ENCODE data around the gene TNFSF13B.

- TF ChIP-seq TBL1XR1 (IDR thresholded peaks at IDR 0.05; ENCODE audit: low read depth, low read length) (no peak), POLR2AphosphoS5 (IDR thresholded peaks at IDR 0.05; ENCODE audit: low read length) (no peak), JUND (IDR thresholded peaks at IDR 0.05; ENCODE audit: low read depth, low read length) (no peak), SMARCA5 (IDR thresholded peaks at IDR 0.05) (no peak), DPF2 (IDR thresholded peaks at IDR 0.05) (no peak), LARP7 (IDR thresholded peaks at IDR 0.05) (no peak), RELA (IDR thresholded peaks at IDR 0.05; ENCODE audit: borderline replicate concordance, partially characterized antibody) (no peak), MXI1 (IDR thresholded peaks at IDR 0.05; ENCODE audit: low read depth, low read length) (no peak), CTCF (IDR thresholded peaks at IDR 0.05 in 2 of 3, conservative IDR thresholded peaks at IDR 0.05 in 1 of 3; ENCODE audit: control insufficient read depth in 2 of 3, extremely low read depth in 1 of 3, insufficient read depth in 1 of 3, low read depth in 3 of 3, low read length in 3 of 3) (no peak), POLR2A (IDR thresholded peaks at IDR 0.05; ENCODE audit: low read depth, low read length) (no peak), RAD51 (IDR thresholded peaks at IDR 0.05) (no peak), TAF1 (IDR thresholded peaks at IDR 0.05; ENCODE audit: borderline replicate concordance, low read depth, low read length) (no peak), ATF3 (IDR thresholded peaks at IDR 0.05; ENCODE audit: borderline replicate concordance, extremely low read depth, low read depth, low read length) (no peak)
Observed at GRCh38 chr13:108346376-108346775, 76.9 kb downstream of the TNFSF13B start.

All from GM12878 (cell line).